Measurements from ENCODE around the gene ZGPAT. TPM values are rescaled to one million over a fixed set of nuclear protein-coding genes. Genes with fewer than 3 reads are reported as not detected.
"Not testable (repeated sequence)": the region's sequence is repeated elsewhere in the genome, so short reads cannot be mapped to it uniquely, and the experiment has no call there.

The ZGPAT gene
- total RNA-seq, 6 experiments from 2014 or later: 18.7 to 68.9 (median 31.9) TPM

- Histone ChIP-seq H3K36me3 (no peaks in the 10 kb centered on the region), H3K9me3 (no peaks in the 10 kb centered on the region), H3K27ac (no peak overlapping the region), H3K4me3 (no peak overlapping the region), H3K27me3 (no peaks in the 10 kb centered on the region), H3K4me1 (no peaks in the 10 kb centered on the region)
- ATAC-seq: peak in 2 of 4 donors; percentile 36 to 45
- TF ChIP-seq POLR2A (IDR thresholded peaks at IDR 0.05) (no peak), CTCF (IDR thresholded peaks at IDR 0.05) (peak; percentile 30 to 51 (median 36))
- intact Hi-C loops (cut with DNase I): no loop called here
- DNase-seq: no peak
- 57% methylated on average over 18 of the region's 67 CpGs for WGBS (ENCODE audit: insufficient coverage, low coverage, low lambda C conversion rate, missing lambda C conversion rate)
Measured at GRCh38 chr20:63775096-63775978, 67.5 kb downstream of the ZGPAT start.

- ATAC-seq: not testable (repeated sequence)
Measured at GRCh38 chr20:63776875-63777274, 69.0 kb downstream of the ZGPAT start.

GRCh38 chr20:63777614-63778013, 69.8 kb downstream of the ZGPAT start:
- no peaks in the 10 kb centered on the region for H3K4me1 ChIP-seq
- 94% methylated on average over 13 of the region's 13 CpGs for WGBS (ENCODE audit: insufficient coverage, low coverage, low lambda C conversion rate, missing lambda C conversion rate)
- ATAC-seq (no peak), DNase-seq (no peak)
- no peak overlapping the region for H3K27ac ChIP-seq
- H3K9me3 ChIP-seq: no peaks in the 10 kb centered on the region
- TF ChIP-seq POLR2A (IDR thresholded peaks at IDR 0.05): no peak
- no peak for TF ChIP-seq CTCF (IDR thresholded peaks at IDR 0.05)
- intact Hi-C loops (cut with DNase I): no loop called here
- H3K36me3 ChIP-seq: no peaks in the 10 kb centered on the region
- H3K27me3 ChIP-seq: no peaks in the 10 kb centered on the region
- H3K4me3 ChIP-seq: no peak overlapping the region

More at GRCh38 chr20:63776875-63777274, 69.0 kb downstream of the ZGPAT start:
- H3K36me3 ChIP-seq; DNase-seq; H3K27me3 ChIP-seq; H3K4me3 ChIP-seq; H3K27ac ChIP-seq; intact Hi-C loops (cut with DNase I); H3K9me3 ChIP-seq; H3K4me1 ChIP-seq: not testable (repeated sequence)
- WGBS (ENCODE audit: insufficient coverage, low coverage, low lambda C conversion rate, missing lambda C conversion rate): 86% methylated on average over 1 of the region's 23 CpGs

GRCh38 chr20:63778034-63778752, 70.4 kb downstream of the ZGPAT start:
- Histone ChIP-seq H3K36me3 (no peaks in the 10 kb centered on the region), H3K4me1 (no peaks in the 10 kb centered on the region), H3K27me3 (no peaks in the 10 kb centered on the region), H3K4me3 (no peak overlapping the region), H3K27ac (no peak overlapping the region), H3K9me3 (no peaks in the 10 kb centered on the region)
- no peak for ATAC-seq
- DNase-seq: no peak
- TF ChIP-seq CTCF (IDR thresholded peaks at IDR 0.05) (no peak), POLR2A (IDR thresholded peaks at IDR 0.05) (no peak)
- intact Hi-C loops (cut with DNase I): no loop called here
- 56% methylated on average over 17 of the region's 19 CpGs for WGBS (ENCODE audit: insufficient coverage, low coverage, low lambda C conversion rate, missing lambda C conversion rate)

- ATAC-seq (no peak), DNase-seq (no peak)
Measured at GRCh38 chr20:63778857-63779256, 71.0 kb downstream of the ZGPAT start.

More at GRCh38 chr20:63778857-63779256, 71.0 kb downstream of the ZGPAT start:
- no peak overlapping the region for H3K4me3 ChIP-seq
- no peak for TF ChIP-seq POLR2A (IDR thresholded peaks at IDR 0.05)
- no peak for TF ChIP-seq CTCF (IDR thresholded peaks at IDR 0.05)
- H3K27me3 ChIP-seq: no peaks in the 10 kb centered on the region
- intact Hi-C loops (cut with DNase I): no loop called here
- no peaks in the 10 kb centered on the region for H3K36me3 ChIP-seq
- no peaks in the 10 kb centered on the region for H3K9me3 ChIP-seq
- WGBS (ENCODE audit: insufficient coverage, low coverage, low lambda C conversion rate, missing lambda C conversion rate): 75% methylated on average over 5 of the region's 9 CpGs
- no peak overlapping the region for H3K27ac ChIP-seq
- no peaks in the 10 kb centered on the region for H3K4me1 ChIP-seq

Data from right lobe of liver (tissue), 6 donors.